Skeletal muscle cell (primary cell): Measurements from ENCODE around the gene CHN1.
A peak's percentile ranks its signal among the peaks of the same experiment; 100 is the strongest.

ENCODE experiments used
- DNase-seq: peaks from one replicate; pipeline ENCODE4 v3.0.0-alpha.2; 2010; ENCODE audit warnings: low read depth
- H3K4me3 ChIP-seq: 2 replicates; pipeline ENCODE4 v1.5.1; 2011; ENCODE audit warnings: low read depth, mild to moderate bottlenecking, control low read depth, low read length, moderate library complexity

CHN1 gene

GRCh38 chr2:174780191-174780840, 224.9 kb downstream of the CHN1 start:
- no peak overlapping the region for H3K4me3 ChIP-seq
- DNase-seq, result no peak

- no peak for DNase-seq
- H3K4me3 ChIP-seq, result no peak overlapping the region
Observed at GRCh38 chr2:174779361-174779928, 225.7 kb downstream of the CHN1 start.

DNA sequence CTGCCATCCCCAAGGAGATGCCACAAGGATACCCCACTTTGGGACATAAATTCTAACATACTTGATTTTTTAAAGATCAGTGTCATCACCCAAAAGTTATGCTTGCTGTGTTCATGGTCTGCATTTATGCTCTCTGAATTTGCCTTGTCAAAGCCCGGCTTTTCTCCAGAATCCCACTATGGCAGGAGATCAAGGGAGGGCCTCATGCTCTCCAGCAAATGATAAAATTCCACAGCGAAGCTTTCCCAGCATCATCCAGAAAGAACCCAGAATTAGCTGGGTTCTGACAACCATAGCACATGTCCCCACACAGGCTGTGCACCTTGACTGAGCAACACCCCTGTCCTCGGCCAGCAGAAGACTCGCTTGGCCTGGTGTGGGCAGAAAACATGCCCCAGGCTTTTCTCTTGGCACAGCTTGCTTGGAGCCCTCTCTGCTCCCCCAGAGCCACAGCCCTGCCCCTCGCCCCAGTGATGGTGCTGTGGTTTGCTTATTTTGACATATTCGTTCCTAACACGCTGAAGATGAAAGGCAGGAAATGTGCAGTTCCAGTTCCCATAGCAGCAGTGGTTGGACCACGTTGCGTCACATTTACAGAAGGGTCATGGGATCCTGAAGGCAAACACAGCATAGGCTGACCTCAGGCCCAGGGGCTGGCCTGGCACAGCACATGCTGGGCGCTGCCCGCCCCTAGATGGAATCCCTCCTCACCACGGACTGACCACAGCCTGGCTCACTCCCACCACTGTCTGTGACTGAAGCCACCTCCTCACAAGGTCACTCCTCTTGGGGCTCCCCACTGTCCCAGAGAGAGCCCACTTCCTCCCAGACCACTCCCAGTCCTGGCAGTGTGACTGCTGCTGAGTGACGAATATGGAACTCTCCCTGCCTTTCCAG, 226.8 kb downstream of the CHN1 start:
- peak; percentile 94 for DNase-seq

GRCh38 chr2:174777347-174778084, 227.7 kb downstream of the CHN1 start:
- no peak overlapping the region for H3K4me3 ChIP-seq
- no peak for DNase-seq

More for the DNA sequence above, 226.8 kb downstream of the CHN1 start:
- no peak overlapping the region for H3K4me3 ChIP-seq

GRCh38 chr2:174776675-174777074, 228.5 kb downstream of the CHN1 start:
- DNase-seq, result no peak

GRCh38 chr2:174776223-174776622, 229.0 kb downstream of the CHN1 start:
- H3K4me3 ChIP-seq, result no peak overlapping the region
- DNase-seq, result no peak

More at GRCh38 chr2:174776675-174777074, 228.5 kb downstream of the CHN1 start:
- no peak overlapping the region for H3K4me3 ChIP-seq

DNA sequence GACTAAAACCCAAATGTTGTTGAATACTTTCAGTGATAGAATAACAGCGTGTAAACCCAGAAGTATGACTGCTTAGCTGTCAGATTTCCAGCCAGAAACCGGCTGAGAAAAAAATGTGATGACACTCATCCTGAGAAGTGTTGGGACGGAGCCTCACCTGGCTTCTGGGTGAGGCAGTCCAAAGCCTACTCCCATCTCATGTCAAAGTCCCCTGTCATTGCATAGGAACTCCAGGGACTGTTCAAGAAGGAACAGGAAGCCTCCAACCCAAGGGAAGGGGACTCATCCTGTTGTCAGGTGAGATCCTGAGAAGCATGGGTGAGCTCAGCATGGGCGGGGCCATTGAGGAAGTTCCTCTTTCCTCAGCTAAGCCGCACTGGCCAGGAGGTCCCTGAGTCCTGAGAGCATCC, 229.6 kb downstream of the CHN1 start:
- H3K4me3 ChIP-seq, result no peak overlapping the region
- DNase-seq, result no peak

GRCh38 chr2:174774886-174775285, 230.3 kb downstream of the CHN1 start:
- DNase-seq, result no peak
- no peak overlapping the region for H3K4me3 ChIP-seq

DNA sequence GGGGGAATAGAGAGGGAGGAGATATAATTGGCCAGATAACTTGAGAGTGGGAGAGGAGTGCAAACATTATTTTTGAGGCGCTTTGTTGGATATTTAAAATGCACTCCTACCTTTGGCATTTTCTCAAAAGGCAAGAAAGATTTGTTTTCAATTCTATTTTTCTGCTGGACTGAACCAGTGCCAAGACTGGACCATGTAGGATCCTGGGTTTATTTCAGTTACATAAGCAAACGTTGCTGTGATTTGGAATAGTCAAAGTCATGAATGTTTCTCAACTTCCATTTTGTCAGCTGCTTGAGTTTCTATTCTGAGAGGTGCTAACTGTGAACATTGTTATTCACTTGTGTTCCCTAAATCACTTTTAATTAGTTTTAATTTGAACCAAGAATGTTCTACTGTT, 232.0 kb downstream of the CHN1 start:
- no peak overlapping the region for H3K4me3 ChIP-seq
- no peak for DNase-seq

DNA sequence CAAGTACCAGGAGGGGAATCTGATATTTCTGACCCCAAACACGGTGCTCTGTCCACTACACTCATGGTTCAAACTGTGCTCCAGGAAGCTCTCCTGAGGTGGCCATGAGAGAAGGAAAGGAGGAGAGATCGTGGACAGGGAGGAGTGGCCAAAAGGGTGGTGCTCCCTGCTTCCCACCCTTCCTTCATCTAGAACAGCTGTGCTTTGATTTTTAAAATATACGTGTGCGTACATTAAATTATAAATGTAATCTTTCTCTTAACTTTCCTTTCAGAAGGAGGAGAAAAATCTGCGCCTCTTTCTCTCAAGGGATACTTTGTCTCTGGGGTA, 232.7 kb downstream of the CHN1 start:
- no peak for DNase-seq
- no peak overlapping the region for H3K4me3 ChIP-seq

DNA sequence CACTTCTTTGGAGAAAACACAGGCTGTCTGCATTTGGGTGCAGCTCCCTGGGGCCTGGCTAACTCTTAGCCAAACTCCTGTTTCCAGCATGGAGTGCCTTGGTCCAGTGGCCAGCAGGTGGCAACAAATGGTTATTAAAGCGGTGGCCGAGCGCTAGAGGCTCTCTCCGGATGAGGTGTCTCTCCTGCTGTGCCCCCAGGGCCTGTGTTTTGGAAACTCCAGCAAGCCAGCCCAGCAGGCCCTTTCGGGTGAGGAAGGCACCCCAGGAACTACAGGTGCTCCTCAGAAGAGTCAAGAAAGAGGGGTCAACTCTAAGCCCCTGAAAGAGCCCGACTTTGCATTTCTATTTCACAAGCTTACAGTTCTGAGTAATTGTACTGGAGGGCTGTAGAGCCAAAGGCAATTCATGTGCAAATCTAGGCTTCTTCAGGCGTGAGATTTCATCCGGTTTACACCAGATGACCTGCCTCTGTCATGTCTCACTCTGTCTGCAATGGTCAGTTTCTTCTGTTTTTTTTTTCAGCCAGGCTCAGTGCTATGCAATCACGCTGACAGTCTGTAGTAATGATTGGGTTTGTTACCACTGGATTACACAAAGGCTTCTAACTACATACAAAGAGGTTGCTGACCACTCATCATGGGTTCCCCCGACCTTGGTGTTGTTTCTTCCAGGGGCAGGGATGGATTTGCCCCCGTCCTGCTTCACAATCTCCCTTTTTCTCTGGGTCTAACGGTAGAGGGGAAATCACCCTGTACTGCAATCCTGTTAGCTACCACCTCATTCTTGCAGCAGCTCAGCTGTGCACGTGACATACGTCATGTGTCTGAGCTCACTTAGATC, 233.3 kb downstream of the CHN1 start:
- no peak overlapping the region for H3K4me3 ChIP-seq
- peak; percentile 45 for DNase-seq

GRCh38 chr2:174771136-174771535, 234.0 kb downstream of the CHN1 start:
- no peak for DNase-seq
- no peak overlapping the region for H3K4me3 ChIP-seq

DNA sequence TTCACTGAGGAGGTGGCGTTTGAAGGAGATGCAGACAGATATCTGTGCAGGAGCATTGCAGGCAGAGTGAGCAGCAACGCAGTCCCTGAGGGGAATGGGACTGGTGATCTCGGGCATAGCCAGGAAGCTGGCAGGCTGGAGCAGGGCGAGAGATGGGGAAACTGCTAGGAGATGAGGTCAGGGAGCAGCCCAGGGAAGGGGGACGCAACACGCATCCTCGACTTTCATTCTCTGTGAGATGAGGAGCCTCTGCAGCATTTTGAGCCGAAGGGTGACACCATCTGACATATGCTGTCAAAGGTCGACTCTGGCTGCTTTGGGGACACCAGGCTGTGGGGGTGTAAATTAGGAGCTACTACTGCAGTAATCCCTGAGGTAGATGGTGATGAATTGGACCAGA, 236.6 kb downstream of the CHN1 start:
- H3K4me3 ChIP-seq, result no peak overlapping the region
- no peak for DNase-seq

GRCh38 chr2:174766271-174766670, 238.9 kb downstream of the CHN1 start:
- no peak for DNase-seq
- H3K4me3 ChIP-seq, result no peak overlapping the region

- no peak for DNase-seq
- H3K4me3 ChIP-seq, result no peak overlapping the region
Observed at GRCh38 chr2:174765576-174765975, 239.6 kb downstream of the CHN1 start.

GRCh38 chr2:174764280-174765255, 240.6 kb downstream of the CHN1 start, which contains the start of gene CHRNA1:
TSS of gene CHRNA1 (minus strand) at chr2:174764472. CDS start at chr2:174764394, 78 bp downstream.
- no peak for DNase-seq
- peak within 1 kb of the TSS; percentile 46 for H3K4me3 ChIP-seq

- H3K4me3 ChIP-seq, result peak overlapping the region; percentile 46
- DNase-seq, result no peak
Observed at GRCh38 chr2:174763780-174764179, 241.4 kb downstream of the CHN1 start.

DNA sequence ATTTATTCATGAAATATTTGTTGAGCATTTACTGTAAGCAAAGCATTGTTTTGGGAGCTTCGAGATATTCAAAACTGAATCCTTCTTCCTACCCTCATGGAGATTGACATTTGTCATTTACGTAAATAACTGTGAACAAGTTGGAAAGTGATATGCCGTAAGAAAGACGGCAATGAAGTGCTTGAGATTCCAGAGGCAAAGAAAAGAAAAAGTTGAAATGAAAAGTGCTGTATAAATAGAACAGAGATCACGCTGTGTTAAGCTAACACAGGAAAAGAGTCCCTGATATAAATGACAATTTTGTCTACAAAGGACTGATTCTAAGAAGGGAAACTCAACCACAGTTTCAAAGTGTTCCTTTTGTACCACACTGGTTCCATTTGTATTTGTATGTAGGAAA, 242.7 kb downstream of the CHN1 start:
- H3K4me3 ChIP-seq, result peak overlapping the region; percentile 46
- DNase-seq, result no peak
